ENCODE results near the gene TRPC3.
"Not testable (repeated sequence)": the region's sequence is repeated elsewhere in the genome, so short reads cannot be mapped to it uniquely, and the experiment has no call there.

The TRPC3 gene

GRCh38 chr4:121946644-121947043 lies 5.2 kb downstream of the TRPC3 start:
- no peak for DNase-seq (ENCODE audit: low spot score)

- no peak for DNase-seq (ENCODE audit: low spot score)
Measured at GRCh38 chr4:121943941-121944340, 7.9 kb downstream of the TRPC3 start.

- DNase-seq (ENCODE audit: low spot score), result no peak
Measured at GRCh38 chr4:121939690-121940089, 12.2 kb downstream of the TRPC3 start.

- no peak for DNase-seq (ENCODE audit: low spot score)
Measured at GRCh38 chr4:121938282-121939092, 13.4 kb downstream of the TRPC3 start.

GRCh38 chr4:121936101-121936500 lies 15.8 kb downstream of the TRPC3 start:
- no peak for DNase-seq (ENCODE audit: low spot score)

- DNase-seq (ENCODE audit: low spot score), result no peak
Measured at GRCh38 chr4:121934635-121935034, 17.2 kb downstream of the TRPC3 start.

- no peak for DNase-seq (ENCODE audit: low spot score)
Measured at GRCh38 chr4:121932212-121932974, 19.5 kb downstream of the TRPC3 start.

GRCh38 chr4:121930304-121930703 lies 21.6 kb downstream of the TRPC3 start:
- no peak for DNase-seq (ENCODE audit: low spot score)

GRCh38 chr4:121927948-121928347 lies 23.9 kb downstream of the TRPC3 start:
- DNase-seq (ENCODE audit: low spot score), result no peak

GRCh38 chr4:121926490-121926889 lies 25.4 kb downstream of the TRPC3 start:
- not testable (repeated sequence) for DNase-seq (ENCODE audit: low spot score)

GRCh38 chr4:121923306-121923705 lies 28.6 kb downstream of the TRPC3 start:
- no peak for DNase-seq (ENCODE audit: low spot score)

- no peak for DNase-seq (ENCODE audit: low spot score)
Measured at GRCh38 chr4:121913667-121914066, 38.2 kb downstream of the TRPC3 start.

- DNase-seq (ENCODE audit: low spot score), result no peak
Measured at GRCh38 chr4:121908346-121908745, 43.5 kb downstream of the TRPC3 start.

- DNase-seq (ENCODE audit: low spot score), result peak; percentile 68
Measured at GRCh38 chr4:121900132-121900983, 51.5 kb downstream of the TRPC3 start.

- DNase-seq (ENCODE audit: low spot score), result no peak
Measured at GRCh38 chr4:121898150-121898549, 53.7 kb downstream of the TRPC3 start.

GRCh38 chr4:121888134-121888533 lies 63.7 kb downstream of the TRPC3 start:
- DNase-seq (ENCODE audit: low spot score), result no peak

GRCh38 chr4:121885115-121885514 lies 66.7 kb downstream of the TRPC3 start:
- no peak for DNase-seq (ENCODE audit: low spot score)

GRCh38 chr4:121881158-121881557 lies 70.7 kb downstream of the TRPC3 start:
- DNase-seq (ENCODE audit: low spot score), result no peak

GRCh38 chr4:121879135-121879534 lies 72.7 kb downstream of the TRPC3 start:
- no peak for DNase-seq (ENCODE audit: low spot score)

GRCh38 chr4:121877041-121877773 lies 74.7 kb downstream of the TRPC3 start:
- DNase-seq (ENCODE audit: low spot score), result no peak

GRCh38 chr4:121876070-121876469 lies 75.8 kb downstream of the TRPC3 start:
- no peak for DNase-seq (ENCODE audit: low spot score)

- DNase-seq (ENCODE audit: low spot score), result no peak
Measured at GRCh38 chr4:121875652-121876051, 76.2 kb downstream of the TRPC3 start.

Measured in RKO (cell line).